ENCODE measurements around the gene ARHGEF37. TPM values are rescaled to one million over a fixed set of nuclear protein-coding genes. Genes with fewer than 3 reads are reported as not detected.

The ARHGEF37 gene
- total and polyA plus RNA-seq, 2 of the 8 experiments (the other 6 are each of a cell fraction or from before 2014, with no cell fraction given) = 0.21 to 0.48 TPM

- Histone ChIP-seq H3K56ac (replicated peaks; ENCODE audit: insufficient read length, low read depth, low read length) (no peak overlapping the region), H2BK12ac (ENCODE audit: low read depth, low read length) (no peak overlapping the region), H3K4ac (replicated peaks; ENCODE audit: insufficient read length, low read depth, low read length) (no peak overlapping the region), H2BK20ac (ENCODE audit: low read length) (no peak overlapping the region), H3K4me2 (ENCODE audit: insufficient read depth in 1 of 2, low read depth in 2 of 2, low read length in 2 of 2) (no peak overlapping the region), H3K9me3 (ENCODE audit: insufficient read depth in 2 of 2, low read depth in 1 of 2, low read length in 1 of 2) (no peaks in the 10 kb centered on the region), H4K91ac (replicated peaks; ENCODE audit: insufficient read length, low read length) (no peak overlapping the region), H2BK5ac (ENCODE audit: low read depth, low read length) (no peak overlapping the region), H4K8ac (ENCODE audit: extremely low read depth, insufficient read depth, low read length) (no peak overlapping the region), H3K4me3 (ENCODE audit: extremely low read depth in 1 of 4, insufficient read depth in 2 of 4, low read depth in 3 of 4, low read length in 4 of 4) (no peak overlapping the region), H2BK120ac (replicated peaks; ENCODE audit: low read depth, low read length) (no peak overlapping the region), H3K4me1 (replicated peaks in 1 of 4; ENCODE audit: control insufficient read depth in 3 of 4, insufficient read depth in 4 of 4, low read length in 3 of 4) (peaks cover 0 to 3% (median 0%) of the 10 kb centered on the region in 4 experiments; a peak in 2 of 7 replicates), H4K5ac (ENCODE audit: insufficient read length, low read depth, low read length) (no peak overlapping the region), H2BK15ac (ENCODE audit: low read length) (no peak overlapping the region), H3K36me3 (ENCODE audit: control insufficient read depth in 2 of 4, insufficient read depth in 4 of 4, low read length in 3 of 4) (no peaks in the 10 kb centered on the region), H3K9ac (replicated peaks in 1 of 4; ENCODE audit: extremely low read depth in 1 of 4, low read depth in 3 of 4, low read length in 3 of 4) (no peak overlapping the region), H3K79me1 (ENCODE audit: low read depth, low read length) (no peaks in the 10 kb centered on the region), H3K14ac (ENCODE audit: insufficient read length) (no peak overlapping the region), H2AK5ac (ENCODE audit: low read depth, low read length) (no peak overlapping the region), H2AFZ (ENCODE audit: low read length) (peak overlapping the region; percentile 21), H3K27ac (ENCODE audit: low read depth, low read length) (no peak overlapping the region), H3K23ac (ENCODE audit: insufficient read length) (no peak overlapping the region), H3K18ac (ENCODE audit: extremely low read depth, low read length) (no peak overlapping the region), H3K27me3 (replicated peaks in 1 of 4; ENCODE audit: control insufficient read depth in 3 of 4, extremely low read depth in 1 of 4, insufficient read depth in 3 of 4, low read length in 3 of 4) (no peaks in the 10 kb centered on the region), H4K20me1 (replicated peaks in 1 of 2; ENCODE audit: control insufficient read depth in 1 of 2, insufficient read depth in 2 of 2, low read length in 2 of 2) (no peaks in the 10 kb centered on the region), H3K23me2 (ENCODE audit: low read depth, low read length) (no peaks in the 10 kb centered on the region; the same call in 1 of the 2 replicates), H3K79me2 (ENCODE audit: control insufficient read depth in 1 of 2, insufficient read depth in 2 of 2, low read length in 2 of 2) (no peaks in the 10 kb centered on the region)
- ChIA-PET POLR2A (ENCODE audit: partially characterized antibody) (interaction anchor here (0.9 to 1.2 kb wide), 2 partner anchors 14 to 18 kb away, joined by 3 read pairs; no protein-coding TSS in a partner anchor), CTCF (ENCODE audit: partially characterized antibody) (interaction anchor here (0.9 to 3.8 kb wide), 10 partner anchors 9 to 229 kb away, joined by 3 to 14 read pairs (median 5); partner anchors contain the start of gene ARHGEF37)
- DNase-seq (ENCODE audit: low read depth in 1 of 2, low spot score in 2 of 2) (no peak), FAIRE-seq (no peak)
- 85% methylated on average over 2 of the region's 2 CpGs; no CpG with 5 or more reads in 1 of the 2 experiments for WGBS, 2 experiments (ENCODE audit: extremely low coverage in 1 of 2, insufficient coverage in 1 of 2, insufficient read length in 1 of 2, insufficient replicate concordance in 2 of 2, low coverage in 1 of 2, low lambda C conversion rate in 2 of 2, missing lambda C conversion rate in 1 of 2)
- TF ChIP-seq HDAC2 (IDR thresholded peaks at IDR 0.05; ENCODE audit: borderline replicate concordance in 1 of 2, low read depth in 2 of 2, low read length in 2 of 2) (no peak), KDM5A (IDR thresholded peaks at IDR 0.05; ENCODE audit: low read length) (no peak), NANOG (IDR thresholded peaks at IDR 0.05; ENCODE audit: insufficient read depth, low read depth, low read length, poor library complexity, severe bottlenecking) (no peak), TCF12 (IDR thresholded peaks at IDR 0.05; ENCODE audit: low read depth, low read length) (no peak), EZH2 (IDR thresholded peaks at IDR 0.05; ENCODE audit: low read depth, low read length, severe bottlenecking) (no peak), HDAC6 (IDR thresholded peaks at IDR 0.05; ENCODE audit: low read depth, low read length) (no peak), JUN (IDR thresholded peaks at IDR 0.05; ENCODE audit: low read depth, low read length) (no peak), BACH1 (IDR thresholded peaks at IDR 0.05; ENCODE audit: low read length) (no peak)
These were observed 15.4 kb downstream of the ARHGEF37 start for GRCh38 chr5:149596712-149597111.
